OCI-LY1 (cell line): Measurements from ENCODE around the gene PDE4D.

Source experiments
- H2AFZ ChIP-seq: fragments of 200-600 bp; sonication (generic), shearing (Covaris generic); 2 replicates; pipeline ENCODE4 v1.6.0; 2014; ENCODE audit warnings: antibody characterized with exemption, mild to moderate bottlenecking, low read length
- H3F3A ChIP-seq: fragments of 200-600 bp; sonication (generic), shearing (Covaris generic); 2 replicates; pipeline ENCODE4 v1.6.0; 2014; ENCODE audit warnings: mild to moderate bottlenecking, antibody characterized with exemption, low read length, moderate library complexity; ENCODE audit not compliant: insufficient read depth
- H3K27ac ChIP-seq: fragments of 200-600 bp; sonication (generic); 2 replicates; pipeline ENCODE4 v1.5.1; 2014; ENCODE audit warnings: low read length, mixed run types, mild to moderate bottlenecking, low read depth; ENCODE audit not compliant: poor library complexity, severe bottlenecking
- H3K27me3 ChIP-seq: fragments of 200-600 bp; sonication (generic); 2 replicates; pipeline ENCODE4 v1.6.0; 2014; ENCODE audit warnings: antibody characterized with exemption, mild to moderate bottlenecking, low read length, moderate library complexity; ENCODE audit not compliant: insufficient read depth
- H3K36me3 ChIP-seq: fragments of 200-600 bp; sonication (generic); 2 replicates; pipeline ENCODE4 v1.6.1; 2014; ENCODE audit warnings: mild to moderate bottlenecking, antibody characterized with exemption, low read length, moderate library complexity, mixed read lengths; ENCODE audit not compliant: insufficient read depth
- H3K4me1 ChIP-seq: fragments of 200-600 bp; sonication (generic); 2 replicates; pipeline ENCODE4 v1.5.1; 2014; ENCODE audit warnings: mild to moderate bottlenecking, low read length, moderate library complexity; ENCODE audit not compliant: insufficient read depth, severe bottlenecking
- H3K4me2 ChIP-seq: fragments of 200-600 bp; sonication (generic), shearing (Covaris generic); 2 replicates; pipeline ENCODE4 v1.6.1; 2014; ENCODE audit warnings: low read length
- H3K4me3 ChIP-seq: fragments of 200-600 bp; sonication (generic); 2 replicates; pipeline ENCODE4 v1.5.1; 2014; ENCODE audit warnings: low read length, low read depth, mild to moderate bottlenecking, mixed read lengths; ENCODE audit not compliant: poor library complexity, severe bottlenecking
- H3K79me2 ChIP-seq: fragments of 200-600 bp; shearing (Covaris generic); 2 replicates; pipeline ENCODE4 v1.6.1; 2016; ENCODE audit warnings: mixed run types, low read length, mixed read lengths; ENCODE audit not compliant: insufficient read depth
- H3K9ac ChIP-seq: fragments of 200-600 bp; sonication (generic), shearing (Covaris generic); 2 replicates; pipeline ENCODE4 v1.6.1; 2014; ENCODE audit warnings: mild to moderate bottlenecking, low read length, mixed read lengths
- H3K9me2 ChIP-seq: fragments of 200-600 bp; sonication (generic), shearing (Covaris generic); 2 replicates; pipeline ENCODE4 v1.6.1; 2014; ENCODE audit warnings: low read depth, mild to moderate bottlenecking, low read length, mixed read lengths
- H3K9me3 ChIP-seq: fragments of 200-600 bp; shearing (Covaris generic); 2 replicates; pipeline ENCODE4 v1.6.1; 2014; ENCODE audit warnings: low read length, mixed read lengths
- H4K20me1 ChIP-seq: fragments of 200-600 bp; sonication (generic), shearing (Covaris generic); 2 replicates; pipeline ENCODE4 v1.6.0; 2016; ENCODE audit warnings: mild to moderate bottlenecking, low read length; ENCODE audit not compliant: insufficient read depth
- CTCF ChIP-seq: fragments of 200-600 bp; sonication (generic), shearing (Covaris generic); IDR thresholded peaks from 2 replicates; pipeline ENCODE4 v1.5.1; 2017; ENCODE audit warnings: mild to moderate bottlenecking, antibody characterized with exemption, low read length, moderate library complexity, mixed read lengths
- EZH2 ChIP-seq: fragments of 200-600 bp; sonication (generic), shearing (Covaris generic); IDR thresholded peaks from 2 replicates; pipeline ENCODE4 v1.8.0; 2017; ENCODE audit warnings: borderline replicate concordance, mixed run types, mild to moderate bottlenecking, antibody characterized with exemption, low read length, moderate library complexity, mixed read lengths

PDE4D gene

GRCh38 chr5:59721741-59722140 lies 171.8 kb downstream of the PDE4D start:
- H3K4me2 ChIP-seq: no peak overlapping the region
- H3K9me2 ChIP-seq: no peaks in the 10 kb centered on the region
- H3K9me3 ChIP-seq: no peaks in the 10 kb centered on the region
- TF ChIP-seq EZH2 (no peak), CTCF (no peak)
- no peaks in the 10 kb centered on the region for H3K4me1 ChIP-seq
- no peak overlapping the region for H3K27ac ChIP-seq
- no peaks in the 10 kb centered on the region for H3K27me3 ChIP-seq
- no peak overlapping the region for H3K9ac ChIP-seq
- no peaks in the 10 kb centered on the region for H3K36me3 ChIP-seq
- H3K79me2 ChIP-seq: no peaks in the 10 kb centered on the region
- no peaks in the 10 kb centered on the region for H3F3A ChIP-seq
- H2AFZ ChIP-seq: no peak overlapping the region
- H4K20me1 ChIP-seq: no peaks in the 10 kb centered on the region
- no peak overlapping the region for H3K4me3 ChIP-seq

GRCh38 chr5:59720063-59720462 lies 173.5 kb downstream of the PDE4D start:
- Histone ChIP-seq H3K79me2 (no peaks in the 10 kb centered on the region), H3K27me3 (no peaks in the 10 kb centered on the region), H3K36me3 (no peaks in the 10 kb centered on the region), H3K4me3 (no peak overlapping the region), H3K9me2 (no peaks in the 10 kb centered on the region), H4K20me1 (no peaks in the 10 kb centered on the region), H3K4me1 (no peaks in the 10 kb centered on the region), H3K9ac (no peak overlapping the region), H3K9me3 (no peaks in the 10 kb centered on the region), H3K27ac (no peak overlapping the region), H2AFZ (no peak overlapping the region), H3F3A (no peaks in the 10 kb centered on the region), H3K4me2 (no peak overlapping the region)
- TF ChIP-seq EZH2 (no peak), CTCF (no peak)

- Histone ChIP-seq H3K27me3 (no peaks in the 10 kb centered on the region), H3K9ac (no peak overlapping the region), H3K36me3 (no peaks in the 10 kb centered on the region), H3K4me2 (no peak overlapping the region), H3K27ac (no peak overlapping the region), H4K20me1 (no peaks in the 10 kb centered on the region), H3K4me1 (no peaks in the 10 kb centered on the region), H3F3A (no peaks in the 10 kb centered on the region), H3K9me2 (no peaks in the 10 kb centered on the region), H2AFZ (no peak overlapping the region), H3K9me3 (0 out of 2 replicates have a peak, but pooled peaks cover 5% of the 10 kb centered on the region), H3K4me3 (no peak overlapping the region), H3K79me2 (no peaks in the 10 kb centered on the region)
- no peak for TF ChIP-seq EZH2
- TF ChIP-seq CTCF: no peak
These were observed 176.5 kb downstream of the PDE4D start for GRCh38 chr5:59716966-59717500.
